AG09309 (cell line): Measurements from ENCODE around the gene CRABP2.

ENCODE experiments used
- DNase-seq: peaks from one replicate; pipeline ENCODE4 v3.0.0-alpha.2; 2010; ENCODE audit warnings: low read depth
- H3K4me3 ChIP-seq: 2 replicates; pipeline ENCODE4 v1.5.1; 2011; ENCODE audit warnings: mild to moderate bottlenecking, low read depth, low read length, moderate library complexity; ENCODE audit not compliant: control insufficient read depth
- TF ChIP-seq, protein P1 (sequence below): IDR thresholded peaks from 2 replicates; pipeline ENCODE4 v1.5.1; 2011; ENCODE audit warnings: mild to moderate bottlenecking, low read depth, low read length, inconsistent platforms; ENCODE audit not compliant: insufficient read depth, control insufficient read depth; ENCODE audit errors: missing control alignments

CRABP2 gene

DNA sequence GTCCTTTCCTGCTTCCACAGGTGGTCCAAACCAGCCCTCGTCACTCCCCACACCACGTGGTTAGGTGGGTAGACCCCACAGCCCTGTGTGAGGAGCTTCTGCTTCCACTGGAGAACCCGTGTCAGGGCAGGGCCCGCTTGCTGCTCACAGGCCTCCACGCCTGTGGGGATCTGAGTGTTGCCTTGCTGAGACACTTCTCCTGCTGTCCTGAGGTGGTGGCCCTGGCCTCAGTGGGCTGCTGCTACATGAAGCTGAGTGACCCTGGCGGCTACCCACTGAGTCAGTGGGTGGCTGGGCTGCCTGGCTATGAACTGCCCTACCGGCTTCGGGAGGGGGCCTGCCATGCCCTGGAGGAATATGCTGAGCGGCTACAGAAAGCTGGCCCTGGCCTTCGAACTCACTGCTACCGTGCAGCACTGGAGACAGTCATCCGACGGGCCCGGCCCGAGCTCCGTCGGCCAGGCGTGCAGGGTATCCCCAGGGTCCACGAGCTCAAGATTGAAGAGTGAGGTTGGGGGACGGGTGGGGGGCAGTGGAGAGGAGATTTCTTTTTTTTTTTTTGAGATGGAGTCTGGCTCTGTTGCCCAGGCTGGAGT is 28.7 kb upstream of the CRABP2 start:
- TF ChIP-seq, protein P1, sequence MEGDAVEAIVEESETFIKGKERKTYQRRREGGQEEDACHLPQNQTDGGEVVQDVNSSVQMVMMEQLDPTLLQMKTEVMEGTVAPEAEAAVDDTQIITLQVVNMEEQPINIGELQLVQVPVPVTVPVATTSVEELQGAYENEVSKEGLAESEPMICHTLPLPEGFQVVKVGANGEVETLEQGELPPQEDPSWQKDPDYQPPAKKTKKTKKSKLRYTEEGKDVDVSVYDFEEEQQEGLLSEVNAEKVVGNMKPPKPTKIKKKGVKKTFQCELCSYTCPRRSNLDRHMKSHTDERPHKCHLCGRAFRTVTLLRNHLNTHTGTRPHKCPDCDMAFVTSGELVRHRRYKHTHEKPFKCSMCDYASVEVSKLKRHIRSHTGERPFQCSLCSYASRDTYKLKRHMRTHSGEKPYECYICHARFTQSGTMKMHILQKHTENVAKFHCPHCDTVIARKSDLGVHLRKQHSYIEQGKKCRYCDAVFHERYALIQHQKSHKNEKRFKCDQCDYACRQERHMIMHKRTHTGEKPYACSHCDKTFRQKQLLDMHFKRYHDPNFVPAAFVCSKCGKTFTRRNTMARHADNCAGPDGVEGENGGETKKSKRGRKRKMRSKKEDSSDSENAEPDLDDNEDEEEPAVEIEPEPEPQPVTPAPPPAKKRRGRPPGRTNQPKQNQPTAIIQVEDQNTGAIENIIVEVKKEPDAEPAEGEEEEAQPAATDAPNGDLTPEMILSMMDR: no peak
- no peak for DNase-seq
- H3K4me3 ChIP-seq: no peak overlapping the region

DNA sequence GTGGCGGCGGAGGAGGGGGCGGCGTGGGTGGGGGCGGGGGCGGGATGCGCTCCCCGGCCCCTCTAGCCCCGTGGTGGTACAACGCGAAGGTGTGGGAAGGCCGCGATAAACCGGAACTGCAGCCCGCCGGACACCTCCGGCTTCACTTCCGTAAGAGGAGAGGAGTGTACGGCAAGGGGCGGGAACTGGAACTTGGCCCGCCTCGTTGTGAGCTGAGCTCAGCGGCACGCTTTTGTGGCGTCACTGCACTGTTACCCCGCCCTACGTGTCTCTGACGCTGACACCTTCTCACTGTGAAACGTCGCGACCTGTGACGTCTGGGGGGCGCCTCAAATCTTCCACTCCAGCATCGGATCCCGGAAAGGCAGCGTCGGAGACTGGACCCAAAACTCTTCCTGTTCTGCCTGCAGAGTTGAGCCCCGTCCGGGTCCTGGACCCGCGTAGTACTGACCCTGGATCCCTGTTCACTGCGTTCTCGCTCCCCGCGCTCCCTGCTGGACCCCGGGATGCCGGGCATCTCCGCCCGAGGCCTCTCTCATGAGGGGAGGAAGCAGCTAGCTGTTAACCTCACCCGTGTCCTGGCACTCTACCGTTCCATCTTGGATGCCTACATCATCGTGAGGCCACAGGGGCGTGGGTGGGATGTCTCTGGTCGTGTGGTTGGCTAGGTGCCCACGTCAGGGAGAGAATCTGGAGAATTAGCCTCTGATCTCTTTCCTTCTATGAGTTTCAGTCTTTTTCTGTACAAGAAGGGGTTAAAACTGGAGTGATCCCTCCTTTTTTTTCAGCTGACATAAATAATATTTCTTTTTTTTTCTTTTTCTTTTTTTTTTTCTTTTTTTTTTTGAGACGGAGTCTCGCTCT is 23.4 kb upstream of the CRABP2 start, which contains the start of gene ISG20L2:
Gene ISG20L2, minus strand, starts transcription at position 168 of the 864 bp plus-strand sequence. CDS start 1,114 bp downstream, outside the sequence.
- TF ChIP-seq, protein P1: no peak
- peak within 1 kb of the TSS; percentile 91 for H3K4me3 ChIP-seq
- peak; percentile 91 for DNase-seq

DNA sequence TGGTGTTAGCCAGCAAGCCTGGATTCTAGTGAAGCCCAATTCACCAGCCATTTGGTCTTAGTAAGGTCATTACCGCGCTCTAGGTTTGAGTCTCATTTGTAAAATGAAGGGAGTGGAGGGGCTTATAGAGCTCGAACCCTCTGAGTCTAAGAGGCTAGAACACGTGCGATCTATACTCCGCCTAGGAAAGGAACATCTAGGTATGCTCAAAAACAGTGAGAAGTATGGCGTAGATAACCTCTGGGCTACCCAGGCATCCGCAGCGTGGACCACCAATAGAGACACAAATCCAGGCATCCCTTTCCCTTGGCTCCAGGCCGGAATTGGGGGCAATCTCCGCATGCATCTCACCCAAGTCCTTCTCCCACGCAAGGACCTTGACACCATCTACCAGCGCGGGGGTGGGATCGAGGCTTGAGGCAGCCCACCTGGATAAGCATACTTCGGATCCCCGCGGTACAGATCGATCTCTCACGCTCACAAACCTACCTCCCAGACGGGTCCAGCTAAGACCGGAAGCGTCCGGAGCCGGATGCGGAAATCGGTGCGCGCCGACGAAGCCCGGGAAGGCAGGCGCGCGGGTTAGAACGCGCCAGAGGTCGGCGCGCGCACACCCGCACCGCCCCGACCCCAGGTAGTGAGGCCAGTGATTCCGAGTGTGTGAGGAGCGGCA is 22.7 kb upstream of the CRABP2 start, which contains the start of gene METTL25B:
Gene METTL25B, plus strand, starts transcription at position 544 of the 673 bp plus-strand sequence. CDS start 636 bp downstream, outside the sequence.
- no peak for DNase-seq
- TF ChIP-seq, protein P1: no peak
- peak within 1 kb of the TSS; percentile 91 for H3K4me3 ChIP-seq

DNA sequence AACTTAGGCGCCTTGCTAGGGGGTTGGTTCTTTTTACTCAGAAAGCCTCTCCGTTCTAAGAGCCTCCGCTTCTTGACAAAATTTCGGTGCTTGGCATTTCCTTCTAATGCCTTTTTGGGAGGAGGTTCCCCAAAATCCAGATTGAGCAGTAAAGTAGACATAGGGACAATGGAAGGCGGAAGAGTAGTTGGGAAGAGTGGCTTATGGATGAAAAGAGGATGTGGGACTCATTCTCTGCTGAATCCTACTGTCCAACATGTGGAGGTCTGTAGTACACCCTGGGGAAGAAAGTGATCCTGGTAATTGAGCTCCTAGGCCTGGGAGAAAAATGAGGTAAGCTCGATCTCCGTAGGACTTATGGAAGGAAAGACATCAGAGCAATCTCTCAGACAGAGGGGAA is 22.1 kb upstream of the CRABP2 start:
- TF ChIP-seq, protein P1: no peak
- peak overlapping the region; percentile 91 for H3K4me3 ChIP-seq
- DNase-seq: no peak

DNA sequence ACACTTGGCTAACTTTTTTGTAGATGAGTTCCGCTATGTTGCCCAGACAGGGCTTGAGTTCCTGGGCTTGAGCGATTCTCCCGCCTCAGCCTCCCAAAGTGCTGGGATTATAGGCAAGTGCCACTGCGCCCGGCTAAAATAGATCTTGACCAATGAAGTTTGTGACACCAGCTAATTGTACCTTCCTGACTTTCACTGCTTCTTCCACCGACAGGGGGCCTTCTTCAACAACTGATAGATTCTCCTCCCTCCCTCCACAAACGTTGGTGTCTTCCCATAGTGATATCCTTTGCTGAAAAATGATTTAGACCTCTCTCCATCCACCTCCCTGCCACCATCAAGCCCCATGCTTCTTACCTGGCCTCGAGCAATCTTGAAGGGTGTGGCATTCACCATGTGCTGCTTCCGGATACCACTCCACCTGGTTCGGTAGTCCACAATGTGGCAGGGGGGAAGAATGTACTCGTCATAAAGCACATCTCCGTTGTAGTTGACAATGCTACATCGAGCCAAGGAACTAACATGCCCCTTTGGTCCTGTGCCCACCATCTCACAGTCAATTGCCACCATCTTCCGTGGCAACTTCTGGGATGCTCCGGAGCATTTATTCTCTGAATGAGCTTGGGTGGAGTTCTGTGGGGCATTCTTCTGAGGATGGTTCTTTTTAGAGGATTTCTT is 21.3 kb upstream of the CRABP2 start:
- TF ChIP-seq, protein P1: peak; percentile 69
- H3K4me3 ChIP-seq: peak overlapping the region; percentile 91
- DNase-seq: no peak

DNA sequence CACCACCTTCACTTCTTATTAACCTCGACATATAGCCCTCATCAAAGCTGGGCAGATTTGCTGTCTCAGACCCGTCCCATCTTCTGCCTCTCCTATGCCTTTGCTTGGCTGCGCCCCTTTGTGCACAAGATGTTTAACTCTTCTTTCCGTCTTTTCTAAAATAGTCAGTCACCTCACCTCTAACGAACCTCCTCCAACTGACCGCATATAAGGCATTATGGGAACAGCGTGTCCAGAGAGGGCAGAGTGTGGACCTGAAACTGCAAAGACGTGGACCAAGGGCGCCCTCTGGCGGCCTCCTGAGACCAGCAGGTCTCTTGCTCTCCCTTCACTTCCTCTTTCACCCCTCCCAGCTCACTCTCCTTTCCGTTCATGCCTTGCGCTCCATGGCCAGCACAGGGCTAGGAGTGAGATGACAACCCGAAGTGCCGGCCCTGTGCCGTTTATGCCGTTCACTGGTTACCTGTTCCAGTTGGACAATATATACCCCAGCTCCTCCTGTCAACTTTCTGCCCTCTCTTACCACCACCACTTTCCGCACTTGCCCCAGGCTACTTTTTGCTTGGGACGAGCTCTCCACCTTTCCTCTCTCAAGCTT is 20.4 kb upstream of the CRABP2 start:
- DNase-seq: peak; percentile 70
- TF ChIP-seq, protein P1: peak; percentile 97
- peak overlapping the region; percentile 91 for H3K4me3 ChIP-seq
